ENCODE measurements around the gene FAM236A. TPM values are rescaled to one million over a fixed set of nuclear protein-coding genes. Genes with fewer than 3 reads are reported as not detected.
"Not testable (repeated sequence)": the region's sequence is repeated elsewhere in the genome, so short reads cannot be mapped to it uniquely, and the experiment has no call there.

The FAM236A gene
- not detected in 2 replicates for total RNA-seq (2014; rRNA removed; shearing (Covaris generic))
- polyA plus RNA-seq (2016; fragmentation: Nextera tagmentation; extraction: Ambion mirVana): not detected in 2 replicates
- long read RNA-seq: 0 reads

DNA sequence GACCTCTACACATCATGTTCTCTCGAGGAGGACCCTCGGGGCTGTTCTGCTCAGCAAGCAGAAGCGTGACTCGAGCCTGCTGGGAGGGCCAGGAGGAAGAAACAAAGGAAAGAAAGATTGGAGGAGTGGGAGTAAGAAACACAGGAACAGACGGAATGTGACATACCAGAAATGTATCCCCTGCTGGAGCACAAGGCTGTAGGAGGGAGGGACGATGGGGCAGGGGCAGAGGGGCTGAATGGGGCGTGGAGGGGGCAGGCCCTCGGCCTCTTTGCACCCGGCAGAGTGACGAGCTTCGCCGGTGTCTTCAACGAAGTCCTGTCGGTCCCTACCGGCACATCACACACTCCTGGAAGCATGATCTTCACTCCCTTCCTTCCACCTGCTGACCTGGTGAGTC lies at the start of gene FAM236A:
FAM236A (plus strand) TSS at position 301 of the 400 bp plus-strand sequence; CDS start at position 358, 57 bp downstream.
- not testable (repeated sequence) for H3K9me2 ChIP-seq (ENCODE audit: insufficient read depth); H3K4me3 Mint-ChIP-seq; H3K27ac ChIP-seq (ENCODE audit: low read depth); DNase-seq (ENCODE audit: low spot score); ATAC-seq; H3K4me1 Mint-ChIP-seq; H3K4me3 ChIP-seq; H3K27me3 ChIP-seq (ENCODE audit: insufficient read depth); H3F3A ChIP-seq (replicated peaks; ENCODE audit: low read depth); H3K79me2 ChIP-seq (replicated peaks; ENCODE audit: insufficient read depth); H3K4me2 ChIP-seq; H2AFZ ChIP-seq; H4K20me1 ChIP-seq (replicated peaks; ENCODE audit: insufficient read depth); H3K9me3 Mint-ChIP-seq; H3K36me3 ChIP-seq (ENCODE audit: insufficient read depth); H3K36me3 Mint-ChIP-seq (ENCODE audit: low read depth); H3K4me1 ChIP-seq (ENCODE audit: insufficient read depth); H3K27me3 Mint-ChIP-seq (ENCODE audit: insufficient read depth, low read depth, poor library complexity); H3K27ac Mint-ChIP-seq

DNA sequence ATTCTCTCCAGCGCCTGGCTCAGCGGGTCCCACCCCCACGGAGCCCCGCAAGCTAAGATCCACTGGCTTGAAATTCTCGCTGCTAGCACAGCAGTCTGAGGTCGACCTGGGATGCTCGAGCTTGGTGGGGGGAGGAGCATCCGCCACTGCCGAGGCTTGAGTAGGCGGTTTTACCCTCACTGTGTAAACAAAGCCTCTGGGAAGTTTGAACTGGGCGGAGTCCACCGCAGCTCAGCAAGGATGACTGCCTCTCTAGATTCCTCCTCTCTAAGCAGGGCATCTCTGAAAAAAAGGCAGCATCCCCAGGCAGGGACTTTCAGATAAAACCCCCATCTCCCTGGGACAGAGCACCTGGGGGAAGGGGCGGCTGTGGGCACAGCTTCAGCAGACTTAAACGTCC lies 48.3 kb upstream of the FAM236A start:
- not testable (repeated sequence) for H3K79me2 ChIP-seq (replicated peaks; ENCODE audit: insufficient read depth); H3K4me1 ChIP-seq (ENCODE audit: insufficient read depth); H3K36me3 Mint-ChIP-seq (ENCODE audit: low read depth); H3K4me2 ChIP-seq; H3K27me3 ChIP-seq (ENCODE audit: insufficient read depth); H3K4me3 ChIP-seq; H3K27me3 Mint-ChIP-seq (ENCODE audit: insufficient read depth, low read depth, poor library complexity); H3K4me1 Mint-ChIP-seq; H3K27ac ChIP-seq (ENCODE audit: low read depth); H2AFZ ChIP-seq; H3F3A ChIP-seq (replicated peaks; ENCODE audit: low read depth); H3K4me3 Mint-ChIP-seq; H3K9me2 ChIP-seq (ENCODE audit: insufficient read depth); H3K27ac Mint-ChIP-seq; H3K36me3 ChIP-seq (ENCODE audit: insufficient read depth); H3K9me3 Mint-ChIP-seq; DNase-seq (ENCODE audit: low spot score); H4K20me1 ChIP-seq (replicated peaks; ENCODE audit: insufficient read depth)
- ATAC-seq: peak; percentile 83

DNA sequence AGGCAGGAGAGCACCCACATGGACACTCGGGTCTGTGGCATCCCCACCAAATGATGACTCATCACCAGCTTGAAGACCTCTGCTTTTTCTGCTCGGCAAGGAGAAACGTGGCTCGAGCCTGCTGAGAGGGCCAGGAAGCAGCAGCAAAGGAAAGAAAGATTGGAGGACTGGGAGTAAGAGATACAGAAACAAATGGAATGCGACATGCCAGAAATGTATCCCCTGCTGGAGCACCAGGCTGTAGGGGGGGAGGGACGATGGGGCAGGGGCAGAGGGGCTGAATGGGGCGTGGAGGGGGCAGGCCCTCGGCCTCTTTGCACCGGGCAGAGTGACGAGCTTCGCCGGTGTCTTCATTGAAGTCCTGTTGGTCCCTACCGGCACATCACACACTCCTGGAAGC lies 25.7 kb upstream of the FAM236A start, which contains the start of gene FAM236C:
FAM236C (plus strand) TSS at position 301 of the 400 bp plus-strand sequence. CDS start 100 bp downstream, outside the sequence.
- not testable (repeated sequence) for H3F3A ChIP-seq (replicated peaks; ENCODE audit: low read depth); H3K4me3 Mint-ChIP-seq; H2AFZ ChIP-seq; H3K27ac Mint-ChIP-seq; DNase-seq (ENCODE audit: low spot score); H3K4me1 ChIP-seq (ENCODE audit: insufficient read depth); H4K20me1 ChIP-seq (replicated peaks; ENCODE audit: insufficient read depth); H3K4me2 ChIP-seq; ATAC-seq; H3K27ac ChIP-seq (ENCODE audit: low read depth); H3K27me3 Mint-ChIP-seq (ENCODE audit: insufficient read depth, low read depth, poor library complexity); H3K36me3 Mint-ChIP-seq (ENCODE audit: low read depth); H3K4me3 ChIP-seq; H3K4me1 Mint-ChIP-seq; H3K9me2 ChIP-seq (ENCODE audit: insufficient read depth); H3K27me3 ChIP-seq (ENCODE audit: insufficient read depth); H3K79me2 ChIP-seq (replicated peaks; ENCODE audit: insufficient read depth); H3K9me3 Mint-ChIP-seq; H3K36me3 ChIP-seq (ENCODE audit: insufficient read depth)

DNA sequence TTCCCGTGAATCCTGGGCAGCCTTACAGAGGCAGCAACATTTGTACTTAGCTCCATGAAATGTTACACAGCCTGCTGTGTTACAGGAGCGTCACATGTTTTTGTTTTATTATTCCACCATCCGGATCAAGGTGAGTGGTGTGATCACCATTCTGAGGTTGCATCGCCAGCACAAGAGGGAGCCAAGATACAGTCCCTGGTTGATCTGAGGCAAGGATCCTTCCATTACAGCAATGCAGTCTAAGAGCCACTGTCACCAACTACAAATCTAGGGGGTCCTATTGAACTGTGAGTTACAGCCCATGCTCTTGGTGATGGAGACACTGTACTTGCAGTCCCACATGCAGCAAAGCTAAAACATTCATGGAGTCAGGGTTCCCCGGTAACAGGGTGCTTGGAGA lies 21.9 kb upstream of the FAM236A start:
- not testable (repeated sequence) for H3K27me3 ChIP-seq (ENCODE audit: insufficient read depth); H3K4me1 ChIP-seq (ENCODE audit: insufficient read depth); ATAC-seq; H3K4me3 ChIP-seq; H3F3A ChIP-seq (replicated peaks; ENCODE audit: low read depth); H3K27ac Mint-ChIP-seq; H3K27me3 Mint-ChIP-seq (ENCODE audit: insufficient read depth, low read depth, poor library complexity); H3K36me3 Mint-ChIP-seq (ENCODE audit: low read depth); DNase-seq (ENCODE audit: low spot score); H3K27ac ChIP-seq (ENCODE audit: low read depth); H4K20me1 ChIP-seq (replicated peaks; ENCODE audit: insufficient read depth); H3K79me2 ChIP-seq (replicated peaks; ENCODE audit: insufficient read depth); H3K4me1 Mint-ChIP-seq; H3K4me3 Mint-ChIP-seq; H3K36me3 ChIP-seq (ENCODE audit: insufficient read depth); H2AFZ ChIP-seq; H3K4me2 ChIP-seq; H3K9me2 ChIP-seq (ENCODE audit: insufficient read depth); H3K9me3 Mint-ChIP-seq

DNA sequence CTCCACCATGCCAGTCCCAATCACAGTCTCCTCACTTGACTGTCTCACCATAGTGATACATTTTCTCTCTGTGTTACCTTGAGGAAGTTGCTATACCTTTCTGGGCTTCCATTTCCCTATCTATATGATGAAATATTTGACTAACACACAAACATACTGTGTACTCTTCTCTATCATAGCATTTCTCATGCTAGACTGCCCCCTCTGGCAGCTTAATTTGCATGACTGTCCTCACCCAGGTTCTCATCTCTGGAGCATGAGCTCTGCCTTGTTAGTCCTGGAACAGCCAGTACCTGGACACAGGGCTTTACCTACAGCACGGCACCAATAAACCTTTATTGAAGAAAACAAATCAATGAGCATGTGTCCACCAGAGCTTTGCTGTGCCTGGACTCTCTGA lies 5.7 kb upstream of the FAM236A start:
- not testable (repeated sequence) for H3K4me3 Mint-ChIP-seq; H3K27me3 Mint-ChIP-seq (ENCODE audit: insufficient read depth, low read depth, poor library complexity); H4K20me1 ChIP-seq (replicated peaks; ENCODE audit: insufficient read depth); ATAC-seq; H3K4me3 ChIP-seq; H2AFZ ChIP-seq; H3K36me3 Mint-ChIP-seq (ENCODE audit: low read depth); DNase-seq (ENCODE audit: low spot score); H3K4me2 ChIP-seq; H3K27ac Mint-ChIP-seq; H3F3A ChIP-seq (replicated peaks; ENCODE audit: low read depth); H3K27me3 ChIP-seq (ENCODE audit: insufficient read depth); H3K9me2 ChIP-seq (ENCODE audit: insufficient read depth); H3K4me1 ChIP-seq (ENCODE audit: insufficient read depth); H3K36me3 ChIP-seq (ENCODE audit: insufficient read depth); H3K27ac ChIP-seq (ENCODE audit: low read depth); H3K79me2 ChIP-seq (replicated peaks; ENCODE audit: insufficient read depth); H3K9me3 Mint-ChIP-seq; H3K4me1 Mint-ChIP-seq

DNA sequence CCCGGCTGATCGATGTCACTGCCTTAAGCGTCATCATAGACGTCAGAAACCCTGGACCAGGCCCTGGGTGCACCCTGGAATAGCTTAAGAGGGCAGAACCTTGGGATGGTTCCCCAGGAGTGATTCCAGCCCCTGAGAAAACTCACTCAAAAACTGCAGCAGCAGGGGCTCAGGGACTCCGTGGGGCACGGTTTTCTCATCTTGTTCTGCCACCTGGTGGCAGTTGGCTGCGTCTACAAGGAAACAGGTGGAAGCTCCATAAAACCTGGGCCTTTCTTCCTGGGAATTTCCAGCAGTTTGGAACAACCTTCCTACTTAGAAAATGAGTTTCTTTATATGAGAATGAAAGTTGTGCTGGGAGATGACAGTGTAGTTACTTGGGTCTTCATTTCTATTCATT lies 1.6 kb upstream of the FAM236A start:
- not testable (repeated sequence) for DNase-seq (ENCODE audit: low spot score); H4K20me1 ChIP-seq (replicated peaks; ENCODE audit: insufficient read depth); H3K36me3 Mint-ChIP-seq (ENCODE audit: low read depth); H3K4me1 ChIP-seq (ENCODE audit: insufficient read depth); H3K9me2 ChIP-seq (ENCODE audit: insufficient read depth); H3K4me3 Mint-ChIP-seq; H3K79me2 ChIP-seq (replicated peaks; ENCODE audit: insufficient read depth); H3F3A ChIP-seq (replicated peaks; ENCODE audit: low read depth); H3K4me3 ChIP-seq; H3K27ac Mint-ChIP-seq; H3K27me3 Mint-ChIP-seq (ENCODE audit: insufficient read depth, low read depth, poor library complexity); H3K27ac ChIP-seq (ENCODE audit: low read depth); H2AFZ ChIP-seq; H3K4me2 ChIP-seq; H3K4me1 Mint-ChIP-seq; H3K9me3 Mint-ChIP-seq; H3K27me3 ChIP-seq (ENCODE audit: insufficient read depth); H3K36me3 ChIP-seq (ENCODE audit: insufficient read depth)
- ATAC-seq: peak; percentile 59; the same call in 2 of the 3 replicates

DNA sequence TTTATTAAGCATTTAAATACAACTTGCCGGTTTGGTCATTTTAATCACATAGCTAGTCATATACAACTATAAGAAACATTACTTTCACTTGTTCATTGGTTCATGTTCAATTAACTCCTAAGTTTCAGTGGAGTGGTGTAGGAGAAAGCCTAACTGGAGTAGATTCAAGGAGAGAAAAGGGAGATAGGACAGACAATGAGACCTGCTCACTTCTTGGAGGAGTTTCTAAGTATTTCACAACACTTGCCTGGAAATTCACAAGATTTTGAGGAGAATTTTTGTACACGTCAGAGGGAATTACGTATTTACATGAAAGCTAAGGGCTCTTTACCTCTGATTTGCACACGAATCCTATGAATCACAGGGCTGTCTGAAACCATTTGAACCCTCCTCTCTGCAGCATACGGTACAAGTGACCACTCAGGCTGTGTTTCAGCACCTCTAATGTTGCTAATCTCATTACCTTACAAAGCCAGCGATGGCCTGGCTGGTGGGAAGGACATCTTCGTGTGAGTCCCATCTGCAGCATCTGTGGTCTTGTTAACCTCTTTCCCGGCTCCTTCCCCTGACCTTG lies 1.0 kb upstream of the FAM236A start:
- H3K36me3 Mint-ChIP-seq (ENCODE audit: low read depth); H3K4me3 ChIP-seq; H3K4me3 Mint-ChIP-seq; H3K27ac Mint-ChIP-seq; H3K9me2 ChIP-seq (ENCODE audit: insufficient read depth); H3K9me3 Mint-ChIP-seq; H3F3A ChIP-seq (replicated peaks; ENCODE audit: low read depth); H3K36me3 ChIP-seq (ENCODE audit: insufficient read depth); H3K79me2 ChIP-seq (replicated peaks; ENCODE audit: insufficient read depth); H4K20me1 ChIP-seq (replicated peaks; ENCODE audit: insufficient read depth); DNase-seq (ENCODE audit: low spot score); H3K4me1 ChIP-seq (ENCODE audit: insufficient read depth); H3K27me3 Mint-ChIP-seq (ENCODE audit: insufficient read depth, low read depth, poor library complexity); ATAC-seq; H3K27ac ChIP-seq (ENCODE audit: low read depth); H2AFZ ChIP-seq; H3K4me1 Mint-ChIP-seq; H3K4me2 ChIP-seq; H3K27me3 ChIP-seq (ENCODE audit: insufficient read depth): not testable (repeated sequence)
